ENCODE results near the gene KCNJ14. TPM values are rescaled to one million over a fixed set of nuclear protein-coding genes. Genes with fewer than 3 reads are reported as not detected.

The KCNJ14 gene
- polyA plus RNA-seq, 4 donors, result 0.22 to 0.80 (median 0.35) TPM

GRCh38 chr19:48470856-48471255 lies 15.5 kb downstream of the KCNJ14 start:
- Histone ChIP-seq H3K4me1 (ENCODE audit: control insufficient read depth in 3 of 3, insufficient read depth in 2 of 3, low read depth in 1 of 3, low read length in 2 of 3) (peaks cover 4 to 13% (median 8%) of the 10 kb centered on the region in 3 donors), H3K4me3 (ENCODE audit: low read depth in 1 of 3, low read length in 3 of 3) (no peak overlapping the region), H3K27me3 (ENCODE audit: control insufficient read depth in 3 of 3, insufficient read depth in 3 of 3, low read length in 3 of 3) (peaks cover 0 to 3% (median 0%) of the 10 kb centered on the region in 3 donors), H3K9me3 (ENCODE audit: control insufficient read depth in 2 of 2, insufficient read depth in 1 of 2, low read depth in 1 of 2, low read length in 1 of 2) (no peaks in the 10 kb centered on the region), H3K27ac (ENCODE audit: low read depth in 1 of 3, low read length in 2 of 3) (no peak overlapping the region), H3K36me3 (ENCODE audit: control insufficient read depth in 3 of 3, insufficient read depth in 2 of 3, low read depth in 1 of 3, low read length in 3 of 3) (peaks cover 8 to 59% (median 26%) of the 10 kb centered on the region in 3 donors)
- 89 to 92% (median 91%) methylated on average over 10 of the region's 10 CpGs for WGBS, 3 donors
- no peak for FAIRE-seq
- no peak for DNase-seq

- 94 to 96% (median 95%) methylated on average over 4 of the region's 4 CpGs for WGBS, 3 donors
- Histone ChIP-seq H3K27ac (ENCODE audit: low read depth in 1 of 3, low read length in 2 of 3) (no peak overlapping the region), H3K27me3 (ENCODE audit: control insufficient read depth in 3 of 3, insufficient read depth in 3 of 3, low read length in 3 of 3) (peaks cover 0 to 2% (median 0%) of the 10 kb centered on the region in 3 donors), H3K4me1 (ENCODE audit: control insufficient read depth in 3 of 3, insufficient read depth in 2 of 3, low read depth in 1 of 3, low read length in 2 of 3) (peaks cover 4 to 13% (median 8%) of the 10 kb centered on the region in 3 donors), H3K36me3 (ENCODE audit: control insufficient read depth in 3 of 3, insufficient read depth in 2 of 3, low read depth in 1 of 3, low read length in 3 of 3) (peaks cover 8 to 69% (median 29%) of the 10 kb centered on the region in 3 donors), H3K4me3 (ENCODE audit: low read depth in 1 of 3, low read length in 3 of 3) (no peak overlapping the region), H3K9me3 (ENCODE audit: control insufficient read depth in 2 of 2, insufficient read depth in 1 of 2, low read depth in 1 of 2, low read length in 1 of 2) (no peaks in the 10 kb centered on the region)
- no peak for DNase-seq
- FAIRE-seq, result no peak
Observed at GRCh38 chr19:48471836-48472235, 16.5 kb downstream of the KCNJ14 start.

- no peak for FAIRE-seq
- H3K4me1 ChIP-seq (ENCODE audit: control insufficient read depth in 3 of 3, insufficient read depth in 2 of 3, low read depth in 1 of 3, low read length in 2 of 3), result peaks cover 4 to 9% (median 8%) of the 10 kb centered on the region in 3 donors
- WGBS, 3 donors, result 79 to 86% (median 85%) methylated on average over 14 of the region's 14 CpGs
- H3K4me3 ChIP-seq (ENCODE audit: low read depth in 1 of 3, low read length in 3 of 3), result no peak overlapping the region
- no peaks in the 10 kb centered on the region for H3K27me3 ChIP-seq (ENCODE audit: control insufficient read depth in 3 of 3, insufficient read depth in 3 of 3, low read length in 3 of 3)
- H3K9me3 ChIP-seq (ENCODE audit: control insufficient read depth in 2 of 2, insufficient read depth in 1 of 2, low read depth in 1 of 2, low read length in 1 of 2), result no peaks in the 10 kb centered on the region
- DNase-seq, result no peak
- no peak overlapping the region for H3K27ac ChIP-seq (ENCODE audit: low read depth in 1 of 3, low read length in 2 of 3)
- peaks cover 10 to 85% (median 33%) of the 10 kb centered on the region in 3 donors for H3K36me3 ChIP-seq (ENCODE audit: control insufficient read depth in 3 of 3, insufficient read depth in 2 of 3, low read depth in 1 of 3, low read length in 3 of 3)
Observed at GRCh38 chr19:48473161-48473966, 18.0 kb downstream of the KCNJ14 start.

GRCh38 chr19:48474084-48474592 lies 18.8 kb downstream of the KCNJ14 start:
- no peak for DNase-seq
- H3K27ac ChIP-seq (ENCODE audit: low read depth in 1 of 3, low read length in 2 of 3), result no peak overlapping the region
- WGBS, 3 donors, result 89 to 92% (median 89%) methylated on average over 14 to 16 of the region's 16 CpGs
- H3K27me3 ChIP-seq (ENCODE audit: control insufficient read depth in 3 of 3, insufficient read depth in 3 of 3, low read length in 3 of 3), result no peaks in the 10 kb centered on the region
- H3K36me3 ChIP-seq (ENCODE audit: control insufficient read depth in 3 of 3, insufficient read depth in 2 of 3, low read depth in 1 of 3, low read length in 3 of 3), result peaks cover 13 to 92% (median 33%) of the 10 kb centered on the region in 3 donors
- peaks cover 4 to 9% (median 8%) of the 10 kb centered on the region in 3 donors for H3K4me1 ChIP-seq (ENCODE audit: control insufficient read depth in 3 of 3, insufficient read depth in 2 of 3, low read depth in 1 of 3, low read length in 2 of 3)
- no peak overlapping the region for H3K4me3 ChIP-seq (ENCODE audit: low read depth in 1 of 3, low read length in 3 of 3)
- no peak for FAIRE-seq
- H3K9me3 ChIP-seq (ENCODE audit: control insufficient read depth in 2 of 2, insufficient read depth in 1 of 2, low read depth in 1 of 2, low read length in 1 of 2), result no peaks in the 10 kb centered on the region

GRCh38 chr19:48475369-48476068 lies 20.1 kb downstream of the KCNJ14 start:
- Histone ChIP-seq H3K27me3 (ENCODE audit: control insufficient read depth in 3 of 3, insufficient read depth in 3 of 3, low read length in 3 of 3) (no peaks in the 10 kb centered on the region), H3K4me1 (ENCODE audit: control insufficient read depth in 3 of 3, insufficient read depth in 2 of 3, low read depth in 1 of 3, low read length in 2 of 3) (peaks cover under 1 to 3% (median 2%) of the 10 kb centered on the region in 3 donors), H3K27ac (ENCODE audit: low read depth in 1 of 3, low read length in 2 of 3) (no peak overlapping the region), H3K9me3 (ENCODE audit: control insufficient read depth in 2 of 2, insufficient read depth in 1 of 2, low read depth in 1 of 2, low read length in 1 of 2) (no peaks in the 10 kb centered on the region), H3K4me3 (ENCODE audit: low read depth in 1 of 3, low read length in 3 of 3) (no peak overlapping the region), H3K36me3 (ENCODE audit: control insufficient read depth in 3 of 3, insufficient read depth in 2 of 3, low read depth in 1 of 3, low read length in 3 of 3) (peaks cover 12 to 98% (median 33%) of the 10 kb centered on the region in 3 donors)
- 87 to 88% (median 87%) methylated on average over 17 of the region's 17 CpGs for WGBS, 3 donors
- DNase-seq (no peak), FAIRE-seq (no peak)

- DNase-seq (no peak), FAIRE-seq (no peak)
- no peaks in the 10 kb centered on the region for H3K27me3 ChIP-seq (ENCODE audit: control insufficient read depth in 3 of 3, insufficient read depth in 3 of 3, low read length in 3 of 3)
- WGBS, 3 donors, result 89 to 92% (median 91%) methylated on average over 9 of the region's 9 CpGs
- H3K27ac ChIP-seq (ENCODE audit: low read depth in 1 of 3, low read length in 2 of 3), result no peak overlapping the region
- no peak overlapping the region for H3K4me3 ChIP-seq (ENCODE audit: low read depth in 1 of 3, low read length in 3 of 3)
- no peaks in the 10 kb centered on the region for H3K9me3 ChIP-seq (ENCODE audit: control insufficient read depth in 2 of 2, insufficient read depth in 1 of 2, low read depth in 1 of 2, low read length in 1 of 2)
- peaks cover 0 to 4% (median 0%) of the 10 kb centered on the region in 3 donors for H3K4me1 ChIP-seq (ENCODE audit: control insufficient read depth in 3 of 3, insufficient read depth in 2 of 3, low read depth in 1 of 3, low read length in 2 of 3)
- peaks cover 8 to 96% (median 30%) of the 10 kb centered on the region in 3 donors for H3K36me3 ChIP-seq (ENCODE audit: control insufficient read depth in 3 of 3, insufficient read depth in 2 of 3, low read depth in 1 of 3, low read length in 3 of 3)
Observed at GRCh38 chr19:48476176-48476575, 20.8 kb downstream of the KCNJ14 start.

- H3K4me3 ChIP-seq (ENCODE audit: low read depth in 1 of 3, low read length in 3 of 3), result no peak overlapping the region
Observed at GRCh38 chr19:48477067-48477685, 21.8 kb downstream of the KCNJ14 start.

More at GRCh38 chr19:48477067-48477685, 21.8 kb downstream of the KCNJ14 start:
- Histone ChIP-seq H3K27me3 (ENCODE audit: control insufficient read depth in 3 of 3, insufficient read depth in 3 of 3, low read length in 3 of 3) (no peaks in the 10 kb centered on the region), H3K4me1 (ENCODE audit: control insufficient read depth in 3 of 3, insufficient read depth in 2 of 3, low read depth in 1 of 3, low read length in 2 of 3) (peaks cover 0 to 5% (median 0%) of the 10 kb centered on the region in 3 donors), H3K27ac (ENCODE audit: low read depth in 1 of 3, low read length in 2 of 3) (no peak overlapping the region), H3K9me3 (ENCODE audit: control insufficient read depth in 2 of 2, insufficient read depth in 1 of 2, low read depth in 1 of 2, low read length in 1 of 2) (no peaks in the 10 kb centered on the region), H3K36me3 (ENCODE audit: control insufficient read depth in 3 of 3, insufficient read depth in 2 of 3, low read depth in 1 of 3, low read length in 3 of 3) (peaks cover 8 to 88% (median 27%) of the 10 kb centered on the region in 3 donors)
- 72 to 81% (median 77%) methylated on average over 8 to 10 of the region's 10 CpGs for WGBS, 3 donors
- DNase-seq, result no peak
- FAIRE-seq, result no peak

Measured in small intestine (tissue), 7 donors.